ES-I3 (cell line): Measurements from ENCODE around the gene SVOP.
"Not testable (repeated sequence)": the region's sequence is repeated elsewhere in the genome, so short reads cannot be mapped to it uniquely, and the experiment has no call there.

Experiments
- H3K36me3 ChIP-seq: 2 replicates; pipeline ENCODE4 v1.6.1; 2013; ENCODE audit warnings: mild to moderate bottlenecking, low read length, control low read depth, moderate library complexity; ENCODE audit not compliant: insufficient read depth
- H3K4me1 ChIP-seq: 2 replicates; pipeline ENCODE4 v1.6.1; 2013; ENCODE audit warnings: mild to moderate bottlenecking, control low read depth, low read length; ENCODE audit not compliant: insufficient read depth
- H3K9ac ChIP-seq: 2 replicates; pipeline ENCODE4 v1.6.1; 2013; ENCODE audit warnings: low read depth, mild to moderate bottlenecking, low read length, moderate library complexity
- H3K9me3 ChIP-seq: 2 replicates; pipeline ENCODE4 v1.6.1; 2013; ENCODE audit warnings: mild to moderate bottlenecking, low read length, moderate library complexity; ENCODE audit not compliant: control insufficient read depth, insufficient read depth

The SVOP gene

DNA sequence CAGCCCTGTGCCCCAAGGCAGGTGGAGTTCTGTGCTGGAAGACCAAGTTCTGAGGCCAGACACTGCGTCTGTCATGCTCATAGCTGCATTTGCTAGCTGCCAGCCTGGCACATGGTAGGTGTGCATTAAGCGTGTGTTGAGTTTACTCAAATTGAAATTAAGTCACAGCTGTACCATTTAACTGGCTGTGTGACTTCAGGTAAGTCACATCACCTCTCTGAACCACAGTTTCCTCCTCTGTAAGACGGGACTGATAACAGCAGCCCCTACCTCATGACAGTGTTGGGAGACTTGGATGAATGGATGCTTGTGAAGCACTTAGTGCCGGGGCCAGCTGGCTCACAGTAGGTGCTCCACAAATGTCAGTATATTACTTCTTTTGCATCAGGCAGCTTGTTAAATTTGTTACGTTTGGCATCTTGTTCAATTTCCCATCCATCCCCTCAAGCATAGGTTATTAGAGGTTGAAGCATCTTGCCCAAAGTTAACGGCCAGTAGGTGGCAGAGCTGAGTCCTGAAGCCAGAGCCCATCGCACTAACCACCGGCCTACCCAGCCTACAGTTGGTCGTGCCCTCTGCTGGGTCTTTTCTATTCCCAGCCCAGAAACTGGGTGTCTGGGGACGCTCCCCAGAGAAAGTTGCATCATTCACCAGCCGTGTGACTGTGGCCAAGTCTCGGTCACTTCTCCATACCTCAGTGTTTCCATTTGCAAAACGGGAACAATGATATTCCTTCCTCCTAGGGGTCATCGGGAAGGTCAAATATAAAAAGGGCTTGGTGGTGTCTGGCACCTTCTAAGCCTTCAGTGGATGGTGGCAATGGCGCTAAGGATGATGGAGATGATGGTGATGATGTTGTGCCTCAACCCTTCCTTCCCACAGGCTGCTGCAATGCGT, 136.5 kb downstream of the SVOP start:
- no peak overlapping the region for H3K9ac ChIP-seq
- H3K9me3 ChIP-seq = no peaks in the 10 kb centered on the region
- no peaks in the 10 kb centered on the region for H3K36me3 ChIP-seq
- peaks cover 5% of the 10 kb centered on the region; the same call in 1 of the 2 replicates for H3K4me1 ChIP-seq

DNA sequence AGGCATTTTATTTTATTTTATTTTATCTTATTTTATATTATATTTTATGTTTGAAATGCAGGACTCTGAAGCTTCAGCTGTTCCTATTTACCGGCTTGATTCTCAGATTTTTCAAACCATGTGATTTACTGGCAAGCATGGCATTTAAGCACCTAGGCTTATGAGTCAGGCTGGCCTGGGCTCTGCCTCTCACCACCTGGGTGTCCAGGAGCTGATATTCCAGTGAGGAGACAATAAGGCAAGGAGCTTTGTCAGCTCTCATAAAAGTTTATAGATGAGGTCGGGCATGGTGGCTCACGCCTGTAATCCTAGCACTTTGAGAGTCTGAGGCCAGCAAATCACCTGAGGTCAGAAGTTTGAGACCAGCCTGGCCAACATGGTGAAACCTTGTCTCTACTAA, 138.9 kb downstream of the SVOP start:
- Histone ChIP-seq H3K4me1 (peaks cover 5% of the 10 kb centered on the region; the same call in 1 of the 2 replicates), H3K36me3 (no peaks in the 10 kb centered on the region), H3K9ac (no peak overlapping the region), H3K9me3 (no peaks in the 10 kb centered on the region)

DNA sequence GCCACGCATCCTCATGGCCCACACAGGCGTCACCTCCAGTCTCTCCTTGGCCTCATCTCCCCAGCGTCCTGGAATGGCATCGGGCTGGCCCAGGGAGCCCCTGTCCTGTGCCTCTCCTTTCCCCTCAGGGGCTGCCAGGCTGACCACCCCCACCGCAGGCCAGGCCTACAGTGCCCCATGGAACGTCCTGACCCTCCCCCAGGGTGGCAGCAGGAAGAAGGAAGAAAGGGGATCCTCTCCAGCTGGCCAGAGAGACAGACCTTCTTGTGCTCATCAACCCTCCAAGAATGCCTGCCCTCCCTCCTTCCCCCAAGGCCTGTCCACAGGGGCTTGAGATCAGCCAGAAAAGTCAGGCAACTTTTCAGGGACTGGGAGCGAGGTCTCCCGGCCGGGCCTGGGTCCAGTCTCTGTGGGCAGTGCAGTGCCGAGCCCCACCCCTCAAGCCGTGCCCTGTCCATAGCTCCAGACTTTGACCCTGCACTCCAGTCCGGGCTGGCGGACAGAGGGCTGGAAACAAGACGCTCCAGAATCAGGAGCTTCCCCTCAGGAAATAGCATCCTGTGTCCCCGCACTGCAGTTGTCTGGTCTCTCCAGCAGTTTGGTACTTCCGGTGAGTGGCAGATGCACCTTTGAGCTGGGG, 141.1 kb downstream of the SVOP start, which contains the start of gene DAO:
TSS of gene DAO (plus strand) at position 478 of the 640 bp plus-strand sequence. CDS start 4,915 bp downstream, outside the sequence.
- Histone ChIP-seq H3K9ac (no peak within 1 kb of the TSS), H3K4me1 (peaks cover 5% of the 10 kb centered on the region; the same call in 1 of the 2 replicates), H3K9me3 (no peaks in the 10 kb centered on the region), H3K36me3 (no peaks in the 10 kb centered on the region)

DNA sequence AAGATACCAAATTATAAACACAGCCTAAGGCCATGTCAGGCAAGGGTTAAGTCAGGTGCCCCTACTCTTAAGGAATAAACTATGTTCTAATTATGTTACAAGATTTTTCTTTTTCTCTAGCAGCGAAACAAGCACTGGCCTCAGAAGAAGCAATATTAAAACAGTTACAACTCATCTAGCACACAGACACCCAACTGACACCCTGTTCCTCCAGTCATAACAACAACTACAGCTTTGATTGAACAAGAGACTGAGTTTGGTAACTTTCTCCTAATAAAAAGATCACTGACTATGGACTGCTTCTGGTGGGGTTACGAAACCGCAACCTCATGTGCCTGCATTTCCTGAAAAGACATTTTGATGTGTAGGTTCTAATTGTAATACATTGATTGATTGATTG, 144.3 kb downstream of the SVOP start:
- H3K9ac ChIP-seq = no peak overlapping the region
- H3K36me3 ChIP-seq = no peaks in the 10 kb centered on the region
- H3K4me1 ChIP-seq = peaks cover 5% of the 10 kb centered on the region; the same call in 1 of the 2 replicates
- H3K9me3 ChIP-seq = no peaks in the 10 kb centered on the region

DNA sequence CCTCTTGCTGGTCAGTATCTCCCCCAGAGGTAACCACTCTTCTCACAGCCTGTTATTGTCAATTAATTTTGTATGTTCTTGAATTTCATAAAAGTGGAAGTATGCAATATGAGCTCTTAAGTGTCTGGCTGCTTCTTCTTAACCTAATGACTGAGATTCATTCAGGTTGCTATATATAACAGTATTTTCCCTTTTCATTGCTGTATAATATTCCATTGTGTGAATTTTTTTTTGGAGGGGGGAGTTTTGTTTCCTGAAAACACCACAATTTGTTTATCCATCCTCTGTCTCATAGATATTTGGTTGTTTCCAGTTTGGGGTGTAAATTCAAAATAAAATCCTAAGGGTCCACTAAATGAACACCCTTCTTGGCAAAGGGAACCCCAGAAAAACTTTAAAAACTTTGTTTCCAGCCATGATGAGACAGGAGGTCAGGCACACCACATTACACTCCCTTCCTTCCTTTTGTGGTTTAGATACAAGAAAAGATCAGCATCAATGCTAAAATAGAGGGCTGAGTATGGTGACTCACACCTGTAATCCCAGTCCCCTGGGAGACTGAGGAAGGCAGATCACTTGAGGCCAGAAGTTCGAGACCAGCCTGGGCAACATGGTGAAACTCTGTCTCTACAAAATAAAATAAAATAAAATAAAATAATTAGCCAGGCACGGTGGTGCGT, 145.0 kb downstream of the SVOP start:
- H3K36me3 ChIP-seq = no peaks in the 10 kb centered on the region
- peaks cover 5% of the 10 kb centered on the region; the same call in 1 of the 2 replicates for H3K4me1 ChIP-seq
- no peaks in the 10 kb centered on the region for H3K9me3 ChIP-seq
- no peak overlapping the region for H3K9ac ChIP-seq

DNA sequence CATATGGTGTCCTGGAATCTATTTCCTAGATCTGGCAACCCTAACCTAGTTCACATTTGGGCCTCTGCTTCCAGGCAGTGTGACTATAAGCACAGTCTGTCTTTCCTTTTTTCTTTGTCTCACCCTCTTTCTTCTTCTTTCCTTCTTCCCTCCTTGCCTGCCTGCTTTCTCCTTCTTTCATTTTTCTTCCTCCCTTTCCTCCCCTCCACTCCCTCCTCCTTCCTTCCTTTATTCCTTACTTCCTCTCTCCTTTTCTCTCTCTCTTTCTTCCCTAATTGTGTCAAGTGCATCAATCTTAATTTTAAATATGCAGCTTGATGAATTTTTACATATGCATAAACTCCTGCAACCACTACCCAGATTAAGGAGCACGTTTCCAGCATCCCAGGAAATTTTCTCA, 145.6 kb downstream of the SVOP start:
- no peaks in the 10 kb centered on the region for H3K36me3 ChIP-seq
- H3K9ac ChIP-seq = no peak overlapping the region
- H3K4me1 ChIP-seq = peaks cover 5% of the 10 kb centered on the region; the same call in 1 of the 2 replicates
- H3K9me3 ChIP-seq = no peaks in the 10 kb centered on the region

DNA sequence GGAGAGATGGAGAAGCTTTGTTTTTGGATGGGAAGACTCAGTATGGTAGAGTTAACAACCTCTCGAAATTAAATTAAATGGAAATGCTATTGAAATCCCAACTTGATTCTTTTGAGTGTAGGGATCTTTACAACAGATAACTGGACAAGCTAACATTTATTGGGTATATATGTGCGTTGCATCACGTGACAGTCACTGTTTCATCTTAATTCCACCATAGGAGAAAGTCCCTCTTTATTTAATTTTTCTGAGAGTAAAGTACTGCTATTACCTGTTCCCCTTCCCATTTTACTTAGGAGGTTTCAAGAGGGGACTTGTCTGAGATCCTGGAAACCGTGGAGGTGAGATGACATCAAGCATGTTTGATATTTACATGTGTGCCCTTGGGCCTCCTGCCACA, 152.1 kb downstream of the SVOP start:
- no peaks in the 10 kb centered on the region for H3K4me1 ChIP-seq
- H3K36me3 ChIP-seq = no peaks in the 10 kb centered on the region
- no peaks in the 10 kb centered on the region for H3K9me3 ChIP-seq
- no peak overlapping the region for H3K9ac ChIP-seq

DNA sequence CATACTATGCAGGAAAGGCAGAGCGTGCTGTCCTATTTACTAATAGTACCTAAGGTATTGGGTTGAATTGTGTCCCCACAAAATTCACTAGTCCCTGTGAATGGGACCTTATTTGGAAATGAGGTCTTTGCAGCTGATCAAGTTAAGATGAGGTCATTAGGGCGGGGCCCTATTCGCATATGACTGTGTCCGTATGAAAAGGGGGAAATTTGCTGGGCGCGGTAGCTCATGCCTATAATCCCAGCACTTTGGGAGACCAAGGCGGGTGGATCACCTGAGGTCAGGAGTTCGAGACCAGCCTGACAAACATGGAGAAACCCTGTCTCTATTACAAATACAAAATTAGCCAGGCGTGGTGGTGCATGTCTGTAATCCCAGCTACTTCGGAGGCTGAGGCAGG, 154.8 kb downstream of the SVOP start:
- H3K36me3 ChIP-seq, H3K4me1 ChIP-seq, H3K9ac ChIP-seq, H3K9me3 ChIP-seq: not testable (repeated sequence)

DNA sequence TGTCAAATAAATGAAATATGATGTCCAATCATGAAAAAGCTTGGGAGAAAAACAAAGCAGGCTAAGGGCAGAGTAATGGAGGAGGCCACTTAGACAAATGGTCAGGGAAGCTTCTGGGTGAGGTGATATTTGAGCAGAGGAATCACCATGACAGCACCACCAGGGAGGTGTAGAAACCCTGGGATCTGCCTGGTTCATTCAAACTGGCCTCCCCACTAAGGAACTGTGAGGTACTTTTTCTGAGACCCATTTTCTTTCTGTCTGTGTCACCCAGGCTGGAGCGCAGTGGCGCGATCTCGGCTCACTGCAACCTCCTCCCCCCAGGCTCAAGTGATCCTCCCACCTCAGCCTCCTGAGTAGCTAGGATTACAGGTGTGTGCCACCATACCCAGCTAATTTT, 155.7 kb downstream of the SVOP start:
- no peaks in the 10 kb centered on the region for H3K36me3 ChIP-seq
- no peaks in the 10 kb centered on the region for H3K4me1 ChIP-seq
- H3K9ac ChIP-seq = no peak overlapping the region
- H3K9me3 ChIP-seq = no peaks in the 10 kb centered on the region; the same call in none of the 2 replicates

DNA sequence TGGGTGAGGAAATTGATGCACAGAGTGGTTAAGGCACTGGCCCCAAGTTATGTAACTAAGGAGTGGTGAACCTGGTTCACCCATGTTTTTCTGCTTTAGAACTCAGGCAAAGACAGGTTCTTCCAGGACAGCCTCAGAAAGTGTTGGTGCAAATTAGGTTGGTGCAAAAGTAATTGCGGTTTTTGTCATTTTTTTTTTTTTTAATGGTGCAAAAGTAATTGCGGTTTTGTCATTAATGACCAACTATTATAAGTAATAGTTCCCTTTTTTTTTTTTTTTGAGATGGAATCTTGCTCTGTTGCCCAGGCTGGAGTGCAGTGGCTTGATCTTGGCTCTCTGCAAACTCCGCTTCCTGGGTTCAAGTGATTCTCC, 158.3 kb downstream of the SVOP start:
- Histone ChIP-seq H3K4me1 (peaks cover 7% of the 10 kb centered on the region), H3K9me3 (no peaks in the 10 kb centered on the region; the same call in none of the 2 replicates), H3K9ac (no peak overlapping the region), H3K36me3 (no peaks in the 10 kb centered on the region)

DNA sequence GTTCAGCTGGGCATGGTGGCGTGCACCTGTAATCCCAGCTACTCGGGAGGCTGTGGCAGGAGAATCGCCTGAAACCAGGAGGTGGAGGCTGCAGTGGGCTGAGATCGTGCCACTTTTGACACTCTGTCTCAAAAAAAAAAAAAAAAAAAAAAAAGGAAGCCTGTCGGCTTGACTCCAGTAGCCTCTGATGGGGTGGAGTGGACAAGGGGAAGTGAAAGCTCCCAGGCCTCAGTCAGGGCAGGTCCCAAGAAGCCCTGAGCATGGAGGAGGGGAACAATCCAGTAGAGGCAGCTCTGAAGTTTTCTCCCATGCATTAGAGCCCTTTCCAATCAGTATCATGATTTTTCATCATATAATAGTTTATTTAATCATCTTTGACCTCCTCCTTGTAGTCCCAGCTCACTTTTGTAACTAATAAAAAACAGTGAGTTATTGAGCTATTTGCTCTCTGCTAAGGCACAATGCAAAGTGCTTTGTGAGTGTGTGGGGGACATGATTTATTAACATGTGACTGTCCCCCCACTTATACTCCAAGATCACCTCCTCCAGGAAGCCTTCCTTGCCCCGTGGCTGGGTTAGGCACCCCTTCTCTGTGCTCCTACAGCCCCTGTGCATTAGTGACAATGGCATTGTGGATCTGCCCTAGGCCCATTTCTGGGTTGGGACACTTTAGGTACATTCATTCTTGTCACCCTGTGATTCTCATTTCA, 158.8 kb downstream of the SVOP start:
- H3K9ac ChIP-seq = no peak overlapping the region
- H3K9me3 ChIP-seq = no peaks in the 10 kb centered on the region; the same call in none of the 2 replicates
- no peaks in the 10 kb centered on the region for H3K36me3 ChIP-seq
- H3K4me1 ChIP-seq = peaks cover 7% of the 10 kb centered on the region

DNA sequence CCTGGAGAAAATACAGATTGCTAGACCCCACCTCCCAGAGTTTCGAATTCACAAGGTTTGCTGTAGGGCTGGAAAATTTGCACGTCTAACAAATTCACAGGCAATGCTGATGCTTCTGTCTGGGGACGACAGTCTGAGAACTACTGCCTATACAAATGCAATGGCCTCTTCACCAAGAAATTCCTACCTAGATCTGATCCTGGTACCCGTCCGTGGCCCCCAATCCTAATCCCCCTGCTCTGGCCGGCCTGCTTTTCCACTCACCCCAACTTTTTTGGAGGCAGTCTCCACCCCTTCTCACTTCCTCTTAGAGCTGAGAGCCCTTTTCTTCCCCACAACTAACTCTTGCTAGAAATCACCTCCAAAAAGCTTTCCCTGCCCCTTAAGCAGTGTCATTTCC, 160.4 kb downstream of the SVOP start:
- Histone ChIP-seq H3K4me1 (peaks cover 7% of the 10 kb centered on the region), H3K9me3 (no peaks in the 10 kb centered on the region; the same call in none of the 2 replicates), H3K9ac (no peak overlapping the region), H3K36me3 (no peaks in the 10 kb centered on the region)

DNA sequence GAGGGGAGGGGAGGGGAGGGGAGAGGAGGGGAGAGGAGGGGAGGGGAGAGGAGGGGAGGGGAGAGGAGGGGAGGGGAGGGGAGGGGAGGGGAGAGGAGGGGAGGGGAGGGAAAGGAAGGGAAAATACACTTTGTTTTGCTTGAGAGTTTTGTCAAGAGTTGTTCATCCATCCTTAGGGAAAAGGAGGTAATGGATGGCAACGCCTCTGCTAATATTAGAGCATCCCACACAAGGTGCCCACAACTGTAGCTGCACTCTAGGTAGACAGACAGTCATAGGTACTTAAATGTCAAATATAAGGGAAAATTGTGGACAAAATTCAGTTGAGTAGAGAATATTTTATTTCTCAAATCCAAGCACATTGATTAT, 161.0 kb downstream of the SVOP start:
- Histone ChIP-seq H3K4me1 (peaks cover 7% of the 10 kb centered on the region), H3K9me3 (no peaks in the 10 kb centered on the region; the same call in none of the 2 replicates), H3K36me3 (no peaks in the 10 kb centered on the region), H3K9ac (no peak overlapping the region)
